ENCODE results near the gene PPP2R5C. TPM values are rescaled to one million over a fixed set of nuclear protein-coding genes. Genes with fewer than 3 reads are reported as not detected.

Gene PPP2R5C
- total and polyA plus RNA-seq, 2 of the 8 experiments (the other 6 are each of a cell fraction or from before 2014, with no cell fraction given) = 49.6 to 95.9 TPM

DNA sequence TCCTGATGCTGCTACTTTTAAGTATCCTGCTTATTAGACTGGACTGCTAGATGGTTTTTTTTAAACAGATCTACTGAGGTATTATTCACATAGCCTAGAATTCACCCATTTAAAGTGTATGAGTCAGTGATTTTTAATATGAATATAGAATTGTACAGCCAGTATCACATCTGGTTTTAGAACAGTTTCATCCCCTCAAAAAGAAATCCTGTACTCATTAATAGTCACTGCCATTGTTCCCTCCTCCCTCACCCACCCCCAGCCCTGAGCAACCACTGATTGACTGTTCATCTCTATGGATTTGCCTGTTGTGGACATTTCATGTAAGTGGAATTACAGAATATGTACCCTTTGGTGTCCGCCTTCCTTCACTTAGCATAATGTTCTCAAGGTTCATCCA is 98.4 kb downstream of the PPP2R5C start (continued):
- TF ChIP-seq CTCF (IDR thresholded peaks at IDR 0.05; ENCODE audit: control extremely low read depth in 1 of 3, insufficient read depth in 1 of 3, low read depth in 1 of 3, low read length in 3 of 3) (no peak), SP2 (IDR thresholded peaks at IDR 0.05; ENCODE audit: low read length) (no peak), MAX (IDR thresholded peaks at IDR 0.05) (no peak), JUND (IDR thresholded peaks at IDR 0.05; ENCODE audit: low read length) (no peak)
